22Rv1 (cell line): ENCODE data around the gene ATAD3B.
"Not testable (repeated sequence)": the region's sequence is repeated elsewhere in the genome, so short reads cannot be mapped to it uniquely, and the experiment has no call there.

Source experiments
- H3K27ac ChIP-seq: fragments of 450-650 bp; 2 replicates; pipeline ENCODE4 v1.5.1; 2017
- CTCF ChIP-seq: fragments of 450-650 bp; IDR thresholded peaks from 2 replicates; pipeline ENCODE4 v1.5.1; 2017; ENCODE audit warnings: mild to moderate bottlenecking
- ZFX ChIP-seq: fragments of 450-650 bp; IDR thresholded peaks from 2 replicates; pipeline ENCODE4 v1.6.1; 2017; ENCODE audit warnings: antibody characterized with exemption, borderline replicate concordance

Gene ATAD3B

GRCh38 chr1:1425753-1426495, 45.6 kb upstream of the ATAD3B start:
- no peak overlapping the region for H3K27ac ChIP-seq
- TF ChIP-seq ZFX, result no peak
- no peak for TF ChIP-seq CTCF

GRCh38 chr1:1426496-1427105, 45.0 kb upstream of the ATAD3B start:
- H3K27ac ChIP-seq, result no peak overlapping the region
- TF ChIP-seq ZFX (no peak), CTCF (no peak)

DNA sequence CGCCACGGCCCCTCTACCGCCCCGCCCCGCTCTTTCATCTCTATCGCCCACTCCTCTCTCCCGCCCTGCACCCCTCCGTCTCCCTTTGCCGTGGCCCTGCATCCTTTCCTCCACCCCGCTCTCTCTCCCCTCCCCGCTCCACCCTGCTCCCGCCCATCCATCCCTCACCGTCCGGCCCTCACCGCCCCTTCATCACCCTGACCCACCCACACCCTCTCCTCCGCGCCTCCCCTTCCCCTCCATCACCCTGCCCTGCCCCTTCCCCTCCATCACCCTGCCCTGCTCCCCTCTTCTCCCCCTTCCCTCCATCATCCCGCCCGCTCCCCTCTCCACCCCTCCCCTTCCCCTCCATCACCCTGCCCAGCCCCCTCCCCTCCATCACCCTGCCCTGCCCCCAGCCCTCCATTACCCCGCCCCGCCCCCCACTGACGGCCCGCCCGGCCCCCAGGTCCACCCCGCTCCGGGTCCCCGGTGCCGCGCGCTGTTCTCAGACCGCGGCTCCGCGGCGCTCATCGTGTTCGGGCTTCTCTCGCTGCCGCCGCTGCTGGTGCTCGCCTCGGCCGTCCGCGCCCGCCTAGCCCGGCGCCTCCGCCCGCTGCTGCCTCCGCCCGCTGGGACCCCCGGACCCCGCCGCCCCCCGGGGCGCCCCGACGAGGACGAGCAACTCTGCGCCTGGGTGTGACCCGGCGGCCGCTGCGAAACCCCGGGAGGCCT, 44.3 kb upstream of the ATAD3B start:
- H3K27ac ChIP-seq, result no peak overlapping the region
- no peak for TF ChIP-seq ZFX
- no peak for TF ChIP-seq CTCF

DNA sequence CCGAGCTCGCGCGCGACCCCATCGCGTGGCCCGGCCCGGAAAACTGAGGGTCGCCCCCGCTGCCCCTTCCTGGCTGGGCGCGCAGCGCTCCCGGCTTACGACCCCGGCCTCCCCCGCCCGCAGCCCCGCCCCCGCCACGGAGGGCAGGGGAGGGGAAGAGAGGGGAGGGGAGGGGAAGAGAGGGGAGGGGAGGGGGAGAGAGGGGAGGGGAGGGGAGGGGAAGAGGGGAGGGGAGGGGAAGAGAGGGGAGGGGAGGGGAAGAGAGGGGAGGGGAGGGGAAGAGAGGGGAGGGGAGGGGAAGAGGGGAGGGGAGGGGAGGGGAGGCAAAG, 43.8 kb upstream of the ATAD3B start:
- TF ChIP-seq CTCF (no peak), ZFX (no peak)
- no peak overlapping the region for H3K27ac ChIP-seq

DNA sequence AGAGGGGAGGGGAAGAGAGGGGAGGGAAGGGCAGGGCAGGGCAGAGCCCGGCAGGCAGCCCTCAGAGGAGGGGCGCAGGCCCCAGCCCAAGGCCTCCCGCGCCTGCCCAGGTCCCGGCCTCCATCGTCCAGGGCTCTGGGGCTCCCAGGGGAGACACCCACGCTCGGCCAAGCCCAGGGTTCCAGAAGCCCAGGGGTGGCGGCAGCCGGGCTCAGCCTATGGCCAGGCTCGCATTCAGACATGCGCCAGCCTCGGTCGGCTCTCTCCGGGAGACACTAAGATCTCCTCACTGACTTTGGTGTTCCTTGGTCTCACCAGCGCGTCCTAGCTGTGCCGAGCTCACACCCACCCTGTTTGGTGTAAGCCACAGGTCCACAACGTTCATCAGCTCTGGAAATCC, 43.4 kb upstream of the ATAD3B start:
- H3K27ac ChIP-seq, result no peak overlapping the region
- TF ChIP-seq CTCF (no peak), ZFX (no peak)

- H3K27ac ChIP-seq, result not testable (repeated sequence)
Observed at GRCh38 chr1:1428967-1429366, 42.6 kb upstream of the ATAD3B start.

DNA sequence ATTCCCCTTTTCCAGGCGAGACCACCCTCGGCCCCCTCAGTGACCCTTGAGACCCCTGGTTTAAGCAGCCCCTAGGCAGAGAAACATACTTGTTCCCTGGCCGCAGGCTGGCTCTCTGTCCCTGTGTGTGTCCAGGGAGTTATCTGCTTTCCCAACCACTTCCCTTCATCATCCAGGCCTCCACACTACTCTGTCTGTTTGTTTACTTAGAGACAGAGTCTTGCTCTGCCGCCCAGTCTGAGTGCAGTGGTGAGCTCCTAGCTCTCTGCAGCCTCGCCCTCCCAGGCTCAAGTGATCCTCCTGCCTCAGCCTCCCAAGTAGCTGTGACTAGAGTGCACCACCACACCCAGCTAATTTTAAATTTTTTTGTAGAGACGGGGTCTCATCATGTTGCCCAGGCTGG, 41.9 kb upstream of the ATAD3B start:
- TF ChIP-seq ZFX (no peak), CTCF (no peak)
- H3K27ac ChIP-seq, result no peak overlapping the region
